NCI-H226 (cell line): Measurements from ENCODE around the gene DCUN1D2.

Experiments used
- DNase-seq: peaks from one replicate; pipeline ENCODE4 v3.0.0-alpha.2; 2015

The DCUN1D2 gene

GRCh38 chr13:113420833-113421600 lies 69.5 kb downstream of the DCUN1D2 start:
- DNase-seq = no peak

DNA sequence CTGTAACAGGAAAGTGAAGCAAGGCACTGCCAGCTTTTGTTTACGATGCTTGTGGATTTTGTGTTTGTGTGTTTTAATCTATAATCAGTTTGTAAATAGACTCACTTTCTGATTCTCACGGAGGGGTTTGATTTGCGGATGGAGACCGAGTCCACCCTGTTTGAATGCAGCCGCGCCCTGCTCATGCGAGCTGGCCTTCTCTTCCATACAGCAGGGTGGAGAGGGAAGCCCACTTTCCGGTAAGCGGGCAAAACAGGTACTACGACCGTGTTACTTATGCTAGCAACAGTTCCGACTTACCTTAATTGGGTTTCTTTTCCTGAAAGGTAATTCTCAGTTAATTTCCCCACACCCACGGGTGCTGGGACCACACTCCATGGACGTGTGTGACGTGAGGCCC lies 70.3 kb downstream of the DCUN1D2 start:
- DNase-seq = no peak

- no peak for DNase-seq
Observed at GRCh38 chr13:113419531-113420193, 70.8 kb downstream of the DCUN1D2 start.

DNA sequence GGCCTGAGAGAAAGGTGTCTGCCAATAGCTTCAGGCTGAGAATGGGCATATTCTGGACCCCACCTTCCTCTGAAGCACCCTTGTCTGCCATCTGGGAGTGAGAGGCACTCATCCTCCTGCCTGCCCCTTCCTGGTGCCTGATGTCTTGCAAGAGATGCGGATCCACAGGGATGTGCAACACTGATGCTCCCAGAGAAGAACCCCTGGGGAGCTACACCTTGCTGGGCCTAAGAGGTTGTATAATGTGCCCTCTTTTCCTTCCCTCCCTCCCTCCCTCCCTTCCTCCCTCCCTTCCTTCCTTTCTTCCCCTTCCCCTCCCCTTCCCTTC lies 71.8 kb downstream of the DCUN1D2 start:
- DNase-seq = no peak

GRCh38 chr13:113417836-113418721 lies 72.4 kb downstream of the DCUN1D2 start:
- DNase-seq = no peak

DNA sequence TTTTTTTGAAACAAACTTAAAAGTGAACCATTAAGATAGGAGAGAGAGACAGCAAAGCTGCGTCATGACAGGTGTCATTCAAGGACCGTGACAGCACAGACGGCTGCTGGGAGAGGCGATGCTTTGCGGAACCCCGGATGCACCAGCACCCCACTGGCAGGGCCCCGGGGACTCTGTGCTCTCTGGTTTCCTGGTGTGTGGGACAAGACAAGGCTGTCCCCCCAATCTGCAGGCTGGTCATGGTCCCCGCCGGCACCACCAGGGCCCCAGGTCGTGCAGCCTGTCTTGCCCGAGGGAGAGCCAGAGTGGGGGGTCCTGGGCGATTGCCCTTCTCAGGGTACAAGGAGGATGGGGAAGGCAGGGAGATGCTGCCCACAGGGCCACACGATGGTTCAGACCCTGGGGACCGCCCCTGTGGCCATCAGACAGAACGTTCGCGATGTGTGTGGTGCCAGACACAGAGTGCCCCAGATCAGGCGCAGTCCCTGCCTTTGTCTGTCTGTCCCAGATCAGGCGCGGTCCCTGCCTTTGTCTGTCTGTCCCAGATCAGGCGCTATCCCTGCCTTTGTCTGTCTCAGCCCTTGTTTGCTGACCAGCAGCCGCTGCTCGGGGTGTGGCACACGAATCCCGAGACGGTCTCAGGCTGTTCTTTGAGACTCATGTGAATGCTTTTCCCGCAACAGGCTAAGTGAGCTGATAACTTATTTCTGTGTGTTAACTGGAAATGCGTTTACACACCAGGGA lies 73.3 kb downstream of the DCUN1D2 start:
- DNase-seq = no peak

GRCh38 chr13:113415825-113416224 lies 74.7 kb downstream of the DCUN1D2 start:
- no peak for DNase-seq

DNA sequence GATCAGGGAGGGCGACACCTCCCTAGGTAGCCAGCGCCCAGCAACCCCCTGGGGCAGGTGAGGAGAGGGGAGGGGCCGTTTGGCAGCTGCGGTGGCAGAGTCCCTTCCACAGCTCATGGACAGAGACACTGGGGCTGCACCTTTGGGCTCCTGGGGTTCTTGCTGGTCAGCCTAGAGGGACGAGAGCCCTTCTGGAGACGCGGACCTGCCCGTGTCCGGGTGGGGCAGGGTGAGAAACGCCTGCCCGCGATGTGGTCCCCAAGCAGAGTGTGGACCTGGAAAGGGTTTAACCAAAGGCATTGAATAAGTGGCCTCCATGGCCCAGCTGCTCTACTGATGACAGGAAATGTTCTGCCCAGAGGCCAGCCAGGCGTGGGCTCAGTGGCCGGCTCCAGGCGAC lies 75.5 kb downstream of the DCUN1D2 start:
- DNase-seq = no peak

DNA sequence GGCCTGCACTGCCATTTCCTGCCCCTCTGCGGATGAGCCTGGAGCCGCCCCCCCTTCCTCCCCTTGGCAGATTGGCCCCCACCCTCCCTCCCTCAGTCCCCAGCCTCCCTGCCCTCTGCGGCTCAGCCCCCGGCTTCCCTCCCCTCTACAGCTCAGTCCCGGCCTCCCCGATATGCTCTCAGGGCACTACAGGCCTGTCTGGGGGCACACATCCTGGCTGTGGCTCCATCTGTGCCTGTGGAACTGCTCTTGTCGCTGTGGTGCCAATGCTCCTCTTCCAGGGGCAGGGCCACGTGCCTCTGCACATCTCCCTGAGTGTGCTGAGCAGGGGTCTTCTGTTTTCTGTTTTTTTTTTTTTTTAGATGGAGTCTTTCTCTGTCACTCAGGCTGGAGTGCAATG lies 76.2 kb downstream of the DCUN1D2 start:
- DNase-seq = no peak

DNA sequence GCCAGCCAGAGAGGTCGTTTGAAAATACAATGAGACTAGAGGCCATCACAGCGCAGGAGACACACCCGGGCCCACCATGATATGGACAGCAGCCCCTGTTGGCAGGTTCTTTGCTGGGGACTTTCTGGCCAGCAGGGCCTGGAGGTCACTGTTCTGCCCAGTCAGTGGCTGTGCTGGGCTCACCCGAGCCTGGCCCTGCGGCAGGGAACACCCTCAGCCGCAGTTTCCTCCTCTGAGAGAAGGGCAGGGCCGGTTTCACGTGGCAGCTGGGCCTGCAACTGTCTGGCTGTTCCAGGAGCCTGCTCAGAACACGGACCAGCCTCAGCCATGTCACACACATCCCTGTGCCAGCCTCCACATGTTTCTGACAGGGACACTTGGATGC lies 76.6 kb downstream of the DCUN1D2 start:
- DNase-seq = no peak

GRCh38 chr13:113413178-113413897 lies 77.2 kb downstream of the DCUN1D2 start:
- no peak for DNase-seq

DNA sequence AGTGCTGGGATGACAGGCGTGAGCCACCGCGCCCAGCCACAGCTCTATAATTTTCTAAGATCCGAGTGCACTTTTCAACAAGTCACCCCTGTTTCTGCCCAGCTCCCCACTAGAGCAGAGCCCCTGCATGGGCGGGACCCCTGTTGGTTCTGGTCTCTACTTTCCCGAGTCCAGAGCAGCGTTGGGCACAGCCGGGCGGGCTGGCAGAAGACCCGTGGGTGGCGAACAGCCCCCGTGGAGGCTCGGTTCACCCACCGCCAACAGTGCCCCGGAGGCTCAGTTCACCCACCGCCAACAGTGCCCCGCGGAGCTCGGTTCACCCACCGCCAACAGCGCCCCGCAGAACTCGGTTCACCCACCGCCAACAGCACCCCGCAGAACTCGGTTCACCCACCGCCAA lies 78.1 kb downstream of the DCUN1D2 start:
- no peak for DNase-seq

DNA sequence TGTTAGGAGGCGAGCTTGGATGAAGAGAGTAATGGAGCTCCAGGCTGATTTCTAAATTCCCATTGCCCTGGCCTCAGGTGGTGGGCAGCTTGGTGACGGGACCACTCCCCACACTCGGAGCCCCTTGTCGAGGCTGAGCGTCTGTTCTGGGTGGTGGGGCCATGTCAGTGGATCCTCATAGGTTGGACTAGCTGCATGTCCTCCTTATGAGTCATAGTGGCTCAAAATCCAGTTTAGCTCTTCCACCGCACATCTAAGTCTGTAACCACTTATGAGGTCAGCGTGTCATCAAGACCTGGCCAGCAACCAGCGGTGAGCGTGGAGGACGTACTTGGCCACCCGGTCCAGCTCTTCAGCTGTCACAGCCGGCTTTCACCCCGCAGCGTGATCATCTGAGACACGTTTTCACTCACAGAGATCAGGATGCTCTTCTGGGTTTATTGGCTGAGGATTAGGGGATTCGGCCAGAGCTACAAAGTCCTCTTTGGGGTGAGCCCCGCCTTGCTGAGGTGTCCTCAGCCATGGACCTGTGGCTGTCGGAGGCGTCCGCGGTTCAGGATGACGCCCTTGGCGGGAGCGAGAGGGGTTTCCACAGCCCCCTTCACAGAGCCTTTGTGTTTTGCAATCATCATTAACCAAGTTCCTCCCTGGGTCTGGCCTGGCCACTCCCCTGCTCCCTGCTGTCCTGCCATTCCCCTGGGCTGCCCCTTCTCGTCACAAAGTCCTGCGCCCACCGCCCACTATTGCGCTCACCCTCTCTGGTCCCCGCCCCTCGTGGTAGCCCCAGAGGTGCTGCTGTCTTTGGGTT lies 79.1 kb downstream of the DCUN1D2 start:
- DNase-seq = peak; percentile 32

DNA sequence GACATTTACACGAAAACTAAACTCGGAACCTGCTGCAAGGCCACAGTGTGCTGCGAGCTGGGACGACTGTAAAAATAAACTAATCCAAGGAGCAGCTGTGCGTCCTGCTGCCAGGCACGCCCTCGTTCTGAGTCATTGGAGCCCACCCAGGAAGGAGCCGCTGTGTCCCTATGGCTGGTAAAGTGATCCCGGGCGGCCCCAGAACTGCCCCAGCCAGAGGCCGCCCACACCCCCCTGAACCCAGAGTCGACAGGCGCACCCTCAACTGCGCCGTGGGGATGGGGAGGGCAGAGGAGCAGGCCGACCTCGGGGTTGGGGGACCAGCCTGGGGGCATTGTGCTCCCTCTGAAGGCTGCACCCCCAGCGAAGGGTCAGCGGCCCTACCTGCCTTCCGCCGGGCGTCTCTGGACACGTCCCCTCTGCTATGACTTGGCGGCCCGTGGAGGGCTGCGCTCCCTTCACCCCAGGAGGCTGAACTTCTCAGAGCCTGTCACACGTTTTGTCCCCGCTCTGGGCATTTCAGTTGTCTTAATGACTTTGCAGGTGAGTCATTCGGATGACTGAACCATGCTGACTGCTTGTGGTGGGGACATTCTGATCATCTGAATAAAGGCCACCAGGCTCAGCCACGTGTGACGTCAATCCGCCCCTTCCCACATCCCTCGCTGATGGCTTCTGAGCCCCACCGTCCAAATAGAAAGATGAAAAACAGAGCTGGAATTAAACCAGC lies 79.9 kb downstream of the DCUN1D2 start:
- DNase-seq = no peak

DNA sequence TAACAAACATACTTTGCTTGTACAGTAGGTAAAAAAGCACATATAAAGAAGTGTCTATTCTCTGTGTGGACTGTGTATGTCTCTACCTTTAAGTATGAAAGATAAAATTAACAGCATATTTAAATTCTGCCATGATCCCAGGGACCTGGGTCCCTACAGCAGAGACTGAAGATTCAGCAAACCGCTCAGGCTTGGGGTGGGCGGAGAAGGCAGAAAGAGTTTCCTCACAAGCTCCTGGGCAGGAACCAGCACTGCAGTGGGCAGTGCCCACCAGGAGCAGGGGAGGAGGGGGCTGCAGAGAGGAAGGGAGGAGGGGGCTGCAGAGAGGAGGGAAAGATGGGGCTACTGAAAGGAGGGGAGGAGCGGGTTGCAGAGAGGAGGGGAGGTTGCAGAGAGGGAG lies 81.9 kb downstream of the DCUN1D2 start:
- DNase-seq = no peak

DNA sequence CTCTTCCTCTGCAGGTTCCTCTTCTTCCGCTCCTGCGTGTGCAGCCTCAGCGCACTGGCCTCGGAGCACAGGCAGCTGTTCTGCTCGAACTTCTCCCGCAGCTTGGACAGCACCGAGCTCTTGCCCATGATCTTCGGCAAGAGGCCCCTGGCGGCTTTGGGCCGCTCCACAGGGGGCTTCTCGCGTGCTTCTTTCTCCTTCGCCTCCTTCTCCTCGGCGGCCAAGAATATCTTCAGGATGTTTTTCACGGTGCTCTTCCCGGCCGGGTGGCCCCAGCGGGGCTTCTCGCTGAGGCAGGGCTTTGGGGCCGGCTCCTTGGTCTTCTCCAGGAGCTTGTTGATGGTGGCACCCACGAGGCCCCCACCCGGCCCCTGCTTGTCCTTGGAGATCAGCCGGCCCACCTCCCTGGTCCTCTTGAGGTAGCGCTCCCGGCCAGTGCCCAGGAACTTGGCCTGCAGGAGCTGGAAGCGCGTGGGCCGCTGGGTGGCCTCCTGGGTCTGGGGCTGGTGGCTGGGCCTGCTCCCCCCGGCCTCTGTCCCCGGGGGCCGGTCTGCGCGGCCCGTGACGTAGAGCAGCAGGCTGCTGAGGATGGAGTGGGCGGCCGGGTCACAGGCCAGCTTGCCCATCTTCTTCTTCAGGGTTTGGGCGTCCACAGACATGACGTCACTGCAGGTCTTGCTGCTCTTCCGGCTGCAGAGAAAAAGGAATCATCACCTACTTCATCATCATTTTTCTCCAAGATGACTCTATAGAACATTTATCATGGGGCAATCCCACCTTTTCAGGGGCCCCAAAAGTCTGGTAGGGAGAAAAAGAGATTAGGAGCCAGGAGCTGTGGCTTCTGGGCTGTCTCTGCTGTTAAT lies 82.7 kb downstream of the DCUN1D2 start:
- DNase-seq = no peak

- no peak for DNase-seq
Observed at GRCh38 chr13:113407103-113407530, 83.4 kb downstream of the DCUN1D2 start.

DNA sequence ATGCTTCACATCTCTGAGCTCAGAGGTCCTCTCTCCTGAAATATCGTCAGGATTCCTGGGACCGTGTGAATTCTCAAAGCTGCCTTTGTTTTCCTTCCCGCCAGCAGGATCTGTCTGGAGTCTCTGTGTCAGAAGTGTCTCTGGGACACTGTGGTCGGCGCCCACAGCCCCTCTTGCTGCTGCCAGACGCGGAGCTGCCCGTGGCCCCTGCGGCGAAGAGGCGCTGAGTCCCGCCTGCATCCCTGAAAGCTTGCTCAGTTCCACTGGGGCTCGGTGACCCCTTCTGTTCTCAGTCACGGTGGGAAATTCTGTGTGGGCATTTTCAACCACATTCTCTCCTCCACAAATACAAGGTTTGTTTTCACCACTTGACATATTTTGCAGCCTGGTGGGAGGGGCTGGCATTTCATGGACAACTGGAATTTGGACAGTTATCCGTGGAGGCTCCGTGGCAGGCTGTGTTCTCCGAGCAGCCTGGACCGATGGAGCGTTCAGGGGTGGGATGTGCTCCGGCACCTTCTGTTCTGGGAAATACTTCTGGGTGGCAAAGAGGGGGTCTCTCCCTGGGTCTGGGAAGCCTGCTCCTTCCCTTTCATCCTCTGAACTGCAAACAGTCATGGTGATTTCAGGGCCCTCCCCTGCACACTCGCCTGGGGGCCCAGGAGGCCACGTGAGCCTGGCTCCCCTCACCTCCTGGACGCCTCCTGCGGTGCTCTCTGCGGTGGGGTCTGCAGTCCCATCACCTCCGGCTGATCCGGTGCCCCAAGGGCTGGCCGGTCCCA lies 84.0 kb downstream of the DCUN1D2 start:
- DNase-seq = no peak
